ENCODE data around the gene MED31. TPM values are rescaled to one million over a fixed set of nuclear protein-coding genes. Genes with fewer than 3 reads are reported as not detected.

Gene MED31
- total RNA-seq, 1 donor from 2014 or later: 13.8 TPM

- ATAC-seq (no peak), DNase-seq (ENCODE audit: low spot score) (no peak)
- intact Hi-C loops (cut with DNase I): no loop called here
Observed at GRCh38 chr17:6638046-6638908, 13.1 kb downstream of the MED31 start.

- ATAC-seq (no peak), DNase-seq (ENCODE audit: low spot score) (no peak)
- intact Hi-C loops (cut with DNase I): no loop called here
Observed at GRCh38 chr17:6637458-6637840, 14.0 kb downstream of the MED31 start.

GRCh38 chr17:6636616-6637457 is 14.6 kb downstream of the MED31 start:
- DNase-seq (ENCODE audit: low spot score): no peak
- intact Hi-C loops (cut with DNase I): no loop called here

DNA sequence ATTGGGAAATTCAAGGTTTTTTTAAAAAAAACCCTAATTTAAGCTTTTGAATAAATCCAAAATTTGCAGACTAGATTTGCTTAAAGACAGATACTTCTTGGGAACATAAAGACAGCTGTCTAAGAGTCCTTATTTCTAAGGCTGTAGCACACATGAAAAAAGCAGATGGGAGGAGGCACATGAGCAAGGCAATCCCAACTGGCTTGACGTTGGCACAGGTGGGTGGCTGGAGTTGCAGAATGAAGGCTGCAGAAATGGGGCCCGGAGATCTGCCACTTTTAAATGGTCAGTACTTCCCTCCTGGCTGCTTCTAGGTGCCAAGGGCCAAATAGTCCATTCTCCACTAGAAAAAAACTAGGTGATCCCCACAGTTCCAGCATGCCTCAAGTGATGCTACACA is 15.3 kb downstream of the MED31 start:
- DNase-seq (ENCODE audit: low spot score) (no peak), ATAC-seq (no peak)
- intact Hi-C loops (cut with DNase I): no loop called here

More at GRCh38 chr17:6636616-6637457, 14.6 kb downstream of the MED31 start:
- no peak for ATAC-seq

GRCh38 chr17:6633263-6633662 is 18.1 kb downstream of the MED31 start:
- DNase-seq (ENCODE audit: low spot score) (no peak), ATAC-seq (no peak)
- intact Hi-C loops (cut with DNase I): no loop called here

GRCh38 chr17:6632530-6632929 is 18.9 kb downstream of the MED31 start:
- DNase-seq (ENCODE audit: low spot score) (no peak), ATAC-seq (no peak)
- intact Hi-C loops (cut with DNase I): no loop called here

DNA sequence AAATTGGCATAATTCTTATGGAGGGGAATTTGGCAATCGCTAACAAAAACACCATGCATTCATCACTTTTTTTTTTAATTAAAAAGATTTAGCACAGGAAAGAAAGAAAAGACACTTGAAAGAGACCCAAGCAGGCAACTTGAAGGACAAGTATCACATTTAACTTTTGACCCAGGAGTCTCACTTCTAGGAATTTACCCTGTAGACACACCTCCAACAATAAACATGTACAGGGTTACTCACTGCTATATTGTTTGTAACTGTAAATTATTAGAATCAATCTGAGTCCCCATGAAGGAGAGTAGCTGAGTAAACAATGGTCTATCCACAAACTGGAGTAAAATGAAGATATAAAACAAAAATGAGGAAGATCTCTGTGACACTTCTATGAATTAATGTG is 21.0 kb downstream of the MED31 start:
- intact Hi-C loops (cut with DNase I): no loop called here
- ATAC-seq: no peak
- DNase-seq (ENCODE audit: low spot score): no peak

DNA sequence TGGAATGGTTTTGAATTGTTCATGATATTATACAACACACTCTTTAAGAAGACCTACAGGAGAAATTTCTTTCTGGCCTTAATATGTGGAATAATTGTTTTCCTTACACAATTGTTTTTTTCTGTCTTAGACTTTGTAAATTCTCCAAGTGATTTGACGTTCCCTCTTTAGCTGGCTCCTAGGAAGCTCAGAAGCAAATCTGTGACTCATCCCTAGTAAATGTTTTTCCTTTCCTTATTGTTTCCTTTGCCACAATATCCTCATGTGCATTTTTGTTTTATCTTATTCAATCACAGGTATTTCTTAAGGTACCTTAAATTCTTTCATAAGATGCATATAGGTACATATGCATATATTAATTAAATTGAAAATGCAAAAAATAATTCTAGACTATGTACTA is 24.4 kb downstream of the MED31 start:
- intact Hi-C loops (cut with DNase I): no loop called here
- ATAC-seq (no peak), DNase-seq (ENCODE audit: low spot score) (no peak)

DNA sequence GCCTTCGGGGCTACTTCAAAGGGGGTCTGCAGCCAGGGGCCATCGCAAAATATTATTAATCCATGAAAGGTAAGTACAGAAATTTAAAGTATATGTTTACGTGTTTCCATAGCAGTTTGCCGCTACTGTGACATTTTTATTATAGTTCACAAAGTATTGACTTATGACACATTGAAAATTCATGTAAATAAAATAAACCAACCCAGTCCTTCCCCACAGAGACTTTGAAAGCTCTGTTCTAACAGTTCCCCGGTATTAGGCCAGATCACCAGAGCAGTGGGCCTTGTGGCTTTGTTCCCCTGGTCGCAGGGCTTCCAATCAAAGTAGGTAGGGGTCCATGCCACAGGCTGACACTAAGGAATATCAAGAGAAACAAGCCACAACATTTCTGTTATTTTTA is 24.8 kb downstream of the MED31 start:
- intact Hi-C loops (cut with DNase I): no loop called here
- no peak for DNase-seq (ENCODE audit: low spot score)

DNA sequence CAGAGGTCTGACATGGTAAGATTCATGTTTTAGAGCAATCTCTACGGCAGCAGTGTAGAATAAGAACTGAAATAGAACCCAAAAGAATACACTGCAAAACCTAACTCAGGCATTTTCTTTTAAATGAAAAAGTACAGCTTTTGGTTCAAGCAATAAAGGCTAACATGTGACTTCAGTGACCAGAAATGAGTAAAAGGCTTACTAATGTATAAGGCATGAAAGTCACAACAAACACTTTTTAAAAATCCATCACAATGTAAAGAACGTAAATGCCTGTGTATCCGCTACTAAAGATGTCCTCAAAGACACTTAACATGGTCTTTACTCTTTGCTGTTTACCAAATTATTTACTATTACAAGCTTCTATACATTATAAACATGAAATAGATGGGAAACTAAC is 27.5 kb downstream of the MED31 start:
- intact Hi-C loops (cut with DNase I): no loop called here
- ATAC-seq: no peak
- DNase-seq (ENCODE audit: low spot score): no peak

More for the DNA sequence above, 24.8 kb downstream of the MED31 start:
- no peak for ATAC-seq

DNA sequence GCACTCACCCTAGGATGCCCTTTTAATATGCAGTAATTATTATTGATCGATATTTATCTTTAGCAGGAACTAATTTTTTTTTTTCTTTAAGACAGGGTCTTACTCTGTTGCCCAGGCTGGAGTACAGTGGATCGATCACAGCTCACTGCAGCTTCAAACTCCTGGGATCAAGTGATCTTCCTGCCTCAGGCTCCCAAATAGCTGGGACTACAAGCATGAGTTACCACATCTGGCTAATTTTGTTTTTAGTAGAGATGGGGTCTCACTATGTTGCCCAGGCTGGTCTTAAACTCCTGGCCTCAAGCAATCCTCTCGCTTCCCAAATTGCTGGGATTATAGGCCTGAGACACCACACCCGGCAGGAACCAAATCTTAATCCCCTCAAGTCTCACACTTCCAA is 40.2 kb downstream of the MED31 start:
- no peak for DNase-seq (ENCODE audit: low spot score)
- intact Hi-C loops (cut with DNase I): no loop called here
- no peak for ATAC-seq

- intact Hi-C loops (cut with DNase I): no loop called here
- no peak for ATAC-seq
- no peak for DNase-seq (ENCODE audit: low spot score)
Observed at GRCh38 chr17:6610011-6610410, 41.4 kb downstream of the MED31 start.

GRCh38 chr17:6608321-6608720 is 43.1 kb downstream of the MED31 start:
- no peak for ATAC-seq
- no peak for DNase-seq (ENCODE audit: low spot score)
- intact Hi-C loops (cut with DNase I): no loop called here

- no peak for DNase-seq (ENCODE audit: low spot score)
- no peak for ATAC-seq
Observed at GRCh38 chr17:6605142-6605541, 46.3 kb downstream of the MED31 start.

DNA sequence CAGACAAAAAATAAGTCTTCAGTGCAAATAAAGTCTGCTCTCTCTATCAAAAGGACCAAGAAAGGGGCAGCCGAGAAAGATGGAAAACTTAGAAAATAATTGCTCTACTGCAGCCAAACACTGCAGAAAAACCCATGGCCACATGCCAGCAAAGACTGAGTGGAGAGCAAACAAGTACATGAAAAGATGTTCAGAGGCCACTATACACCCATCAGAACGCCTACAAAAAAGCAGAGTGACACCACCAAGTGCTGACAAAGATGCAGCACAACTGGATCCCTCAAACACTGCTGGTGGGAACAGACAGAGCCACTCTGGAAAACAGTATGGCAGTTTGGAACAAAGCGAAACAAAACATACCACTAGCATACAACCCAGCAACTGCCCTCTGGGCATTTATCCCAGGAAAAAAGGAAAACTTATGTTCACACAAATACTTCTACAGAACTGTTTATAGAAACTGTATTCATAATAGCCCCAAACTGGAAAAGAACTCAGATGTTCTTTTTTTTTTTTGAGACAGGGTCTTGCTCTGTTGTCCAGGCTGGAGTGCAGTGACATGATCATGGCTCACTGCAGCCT is 47.6 kb downstream of the MED31 start:
- DNase-seq (ENCODE audit: low spot score) (peak; percentile 64), ATAC-seq (no peak)
- intact Hi-C loops (cut with DNase I): no loop called here

More at GRCh38 chr17:6605142-6605541, 46.3 kb downstream of the MED31 start:
- intact Hi-C loops (cut with DNase I): no loop called here

- ATAC-seq (no peak), DNase-seq (ENCODE audit: low spot score) (no peak)
- intact Hi-C loops (cut with DNase I): no loop called here
Observed at GRCh38 chr17:6602141-6602540, 49.3 kb downstream of the MED31 start.

GRCh38 chr17:6599364-6599763 is 52.0 kb downstream of the MED31 start:
- peak; percentile 46 for ATAC-seq
- no peak for DNase-seq (ENCODE audit: low spot score)
- intact Hi-C loops (cut with DNase I): no loop called here

GRCh38 chr17:6597727-6598126 is 53.7 kb downstream of the MED31 start:
- intact Hi-C loops (cut with DNase I): no loop called here

DNA sequence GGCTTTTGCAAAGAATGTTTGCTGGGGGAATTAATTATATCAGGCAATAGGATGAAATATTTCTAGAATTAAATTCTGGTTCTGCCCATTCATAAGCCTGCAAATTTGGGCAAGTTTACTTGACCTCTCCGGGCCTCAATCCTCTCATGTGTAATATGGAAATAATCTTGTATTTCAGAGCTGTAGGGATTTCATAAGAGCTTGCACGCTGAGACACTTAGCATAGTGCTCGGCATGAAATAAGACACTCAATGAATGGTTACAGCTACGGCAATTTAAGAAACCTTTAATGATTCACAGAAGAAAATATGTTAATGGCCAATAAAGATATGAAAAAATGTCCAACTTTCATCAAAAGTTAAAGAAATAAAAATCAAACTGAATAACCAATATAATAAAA is 54.5 kb downstream of the MED31 start:
- no peak for ATAC-seq
- intact Hi-C loops (cut with DNase I): no loop called here
- no peak for DNase-seq (ENCODE audit: low spot score)

More at GRCh38 chr17:6597727-6598126, 53.7 kb downstream of the MED31 start:
- no peak for DNase-seq (ENCODE audit: low spot score)
- ATAC-seq: no peak

- DNase-seq (ENCODE audit: low spot score): no peak
- intact Hi-C loops (cut with DNase I): no loop called here
- ATAC-seq: no peak
Observed at GRCh38 chr17:6596511-6596910, 54.9 kb downstream of the MED31 start.
